ENCODE data around the gene SS18L1.

The SS18L1 gene

GRCh38 chr20:62216636-62217566 is 73.3 kb downstream of the SS18L1 start:
- DNase-seq: no peak

- no peak for DNase-seq
These were observed 74.6 kb downstream of the SS18L1 start for GRCh38 chr20:62217913-62218773.

GRCh38 chr20:62219101-62219991 is 75.8 kb downstream of the SS18L1 start:
- DNase-seq: no peak

GRCh38 chr20:62219992-62220665 is 76.6 kb downstream of the SS18L1 start, which contains the start of gene HRH3:
HRH3 (minus strand) TSS chr20:62220278; CDS start chr20:62219970, 308 bp downstream.
- DNase-seq: no peak

GRCh38 chr20:62220666-62221568 is 77.3 kb downstream of the SS18L1 start:
- no peak for DNase-seq

GRCh38 chr20:62222266-62222850 is 78.8 kb downstream of the SS18L1 start:
- DNase-seq: no peak

GRCh38 chr20:62222972-62223371 is 79.4 kb downstream of the SS18L1 start:
- DNase-seq: no peak

GRCh38 chr20:62223571-62223970 is 80.0 kb downstream of the SS18L1 start:
- no peak for DNase-seq

- no peak for DNase-seq
These were observed 80.7 kb downstream of the SS18L1 start for GRCh38 chr20:62224113-62224855.

GRCh38 chr20:62225026-62225425 is 81.5 kb downstream of the SS18L1 start:
- no peak for DNase-seq

GRCh38 chr20:62225820-62226635 is 82.5 kb downstream of the SS18L1 start:
- no peak for DNase-seq

GRCh38 chr20:62226707-62227590 is 83.4 kb downstream of the SS18L1 start:
- no peak for DNase-seq

- DNase-seq: no peak
These were observed 84.0 kb downstream of the SS18L1 start for GRCh38 chr20:62227591-62227976.

GRCh38 chr20:62227977-62228958 is 84.7 kb downstream of the SS18L1 start:
- no peak for DNase-seq

GRCh38 chr20:62228982-62229545 is 85.5 kb downstream of the SS18L1 start:
- DNase-seq: no peak

GRCh38 chr20:62229667-62230066 is 86.1 kb downstream of the SS18L1 start:
- no peak for DNase-seq
